Measurements from ENCODE around the gene GRHL3. TPM values are rescaled to one million over a fixed set of nuclear protein-coding genes. Genes with fewer than 3 reads are reported as not detected.

GRHL3 gene
- total and polyA plus RNA-seq, 4 donors: 0.07 to 0.09 (median 0.09) TPM

DNA sequence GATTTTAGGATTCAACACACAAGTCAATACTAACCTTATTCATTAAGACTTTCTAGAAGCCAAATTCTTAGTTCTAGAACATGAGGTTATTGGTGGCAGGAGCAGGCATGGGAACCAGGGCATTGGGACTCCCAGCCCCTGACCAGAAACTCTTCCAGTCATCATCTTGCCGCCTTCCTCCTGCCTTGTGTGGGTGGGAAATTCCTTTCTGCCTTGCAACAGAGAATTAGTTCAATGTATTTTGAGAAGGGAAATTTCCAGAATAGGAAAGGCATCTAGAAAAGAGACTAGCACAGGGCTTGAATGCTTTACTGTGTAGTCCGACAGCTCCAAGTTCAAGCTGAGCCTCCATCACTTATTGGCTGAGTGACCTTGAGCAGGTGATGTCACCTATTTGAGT, 8.7 kb downstream of the GRHL3 start:
- Histone ChIP-seq H3K27me3 (ENCODE audit: control insufficient read depth in 4 of 4, insufficient read depth in 4 of 4, low read length in 3 of 4) (no peaks in the 10 kb centered on the region), H3K9me3 (ENCODE audit: control insufficient read depth in 4 of 4, low read length in 3 of 4) (no peaks in the 10 kb centered on the region), H3K4me3 (ENCODE audit: low read depth in 1 of 3, low read length in 3 of 3) (no peak overlapping the region), H3K9ac (ENCODE audit: low read depth in 1 of 2, low read length in 2 of 2) (no peak overlapping the region), H3K4me1 (ENCODE audit: control insufficient read depth in 4 of 4, insufficient read depth in 4 of 4, low read length in 3 of 4) (peaks cover 0 to 5% (median under 1%) of the 10 kb centered on the region in 4 donors), H3K27ac (ENCODE audit: low read depth in 1 of 2, low read length in 2 of 2) (no peak overlapping the region), H3K36me3 (ENCODE audit: control insufficient read depth in 4 of 4, insufficient read depth in 3 of 4, low read depth in 1 of 4, low read length in 3 of 4) (no peaks in the 10 kb centered on the region)
- TF ChIP-seq HNF4A (conservative IDR thresholded peaks at IDR 0.05) (no peak), RAD21 (IDR thresholded peaks at IDR 0.05) (no peak), EGR1 (IDR thresholded peaks at IDR 0.05; ENCODE audit: low read depth in 2 of 2) (no peak), GABPA (IDR thresholded peaks at IDR 0.05 in 1 of 2, conservative IDR thresholded peaks at IDR 0.05 in 1 of 2) (no peak), TAF1 (conservative IDR thresholded peaks at IDR 0.05) (no peak), HNF4G (IDR thresholded peaks at IDR 0.05) (no peak), YY1 (IDR thresholded peaks at IDR 0.05) (no peak)
- TF ChIP-seq, protein P1, sequence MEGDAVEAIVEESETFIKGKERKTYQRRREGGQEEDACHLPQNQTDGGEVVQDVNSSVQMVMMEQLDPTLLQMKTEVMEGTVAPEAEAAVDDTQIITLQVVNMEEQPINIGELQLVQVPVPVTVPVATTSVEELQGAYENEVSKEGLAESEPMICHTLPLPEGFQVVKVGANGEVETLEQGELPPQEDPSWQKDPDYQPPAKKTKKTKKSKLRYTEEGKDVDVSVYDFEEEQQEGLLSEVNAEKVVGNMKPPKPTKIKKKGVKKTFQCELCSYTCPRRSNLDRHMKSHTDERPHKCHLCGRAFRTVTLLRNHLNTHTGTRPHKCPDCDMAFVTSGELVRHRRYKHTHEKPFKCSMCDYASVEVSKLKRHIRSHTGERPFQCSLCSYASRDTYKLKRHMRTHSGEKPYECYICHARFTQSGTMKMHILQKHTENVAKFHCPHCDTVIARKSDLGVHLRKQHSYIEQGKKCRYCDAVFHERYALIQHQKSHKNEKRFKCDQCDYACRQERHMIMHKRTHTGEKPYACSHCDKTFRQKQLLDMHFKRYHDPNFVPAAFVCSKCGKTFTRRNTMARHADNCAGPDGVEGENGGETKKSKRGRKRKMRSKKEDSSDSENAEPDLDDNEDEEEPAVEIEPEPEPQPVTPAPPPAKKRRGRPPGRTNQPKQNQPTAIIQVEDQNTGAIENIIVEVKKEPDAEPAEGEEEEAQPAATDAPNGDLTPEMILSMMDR (IDR thresholded peaks at IDR 0.05; ENCODE audit: low read depth, low read length, missing input control): no peak
- TF ChIP-seq, protein P2, sequence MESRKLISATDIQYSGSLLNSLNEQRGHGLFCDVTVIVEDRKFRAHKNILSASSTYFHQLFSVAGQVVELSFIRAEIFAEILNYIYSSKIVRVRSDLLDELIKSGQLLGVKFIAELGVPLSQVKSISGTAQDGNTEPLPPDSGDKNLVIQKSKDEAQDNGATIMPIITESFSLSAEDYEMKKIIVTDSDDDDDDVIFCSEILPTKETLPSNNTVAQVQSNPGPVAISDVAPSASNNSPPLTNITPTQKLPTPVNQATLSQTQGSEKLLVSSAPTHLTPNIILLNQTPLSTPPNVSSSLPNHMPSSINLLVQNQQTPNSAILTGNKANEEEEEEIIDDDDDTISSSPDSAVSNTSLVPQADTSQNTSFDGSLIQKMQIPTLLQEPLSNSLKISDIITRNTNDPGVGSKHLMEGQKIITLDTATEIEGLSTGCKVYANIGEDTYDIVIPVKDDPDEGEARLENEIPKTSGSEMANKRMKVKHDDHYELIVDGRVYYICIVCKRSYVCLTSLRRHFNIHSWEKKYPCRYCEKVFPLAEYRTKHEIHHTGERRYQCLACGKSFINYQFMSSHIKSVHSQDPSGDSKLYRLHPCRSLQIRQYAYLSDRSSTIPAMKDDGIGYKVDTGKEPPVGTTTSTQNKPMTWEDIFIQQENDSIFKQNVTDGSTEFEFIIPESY (IDR thresholded peaks at IDR 0.05): no peak
- TF ChIP-seq, protein P3, sequence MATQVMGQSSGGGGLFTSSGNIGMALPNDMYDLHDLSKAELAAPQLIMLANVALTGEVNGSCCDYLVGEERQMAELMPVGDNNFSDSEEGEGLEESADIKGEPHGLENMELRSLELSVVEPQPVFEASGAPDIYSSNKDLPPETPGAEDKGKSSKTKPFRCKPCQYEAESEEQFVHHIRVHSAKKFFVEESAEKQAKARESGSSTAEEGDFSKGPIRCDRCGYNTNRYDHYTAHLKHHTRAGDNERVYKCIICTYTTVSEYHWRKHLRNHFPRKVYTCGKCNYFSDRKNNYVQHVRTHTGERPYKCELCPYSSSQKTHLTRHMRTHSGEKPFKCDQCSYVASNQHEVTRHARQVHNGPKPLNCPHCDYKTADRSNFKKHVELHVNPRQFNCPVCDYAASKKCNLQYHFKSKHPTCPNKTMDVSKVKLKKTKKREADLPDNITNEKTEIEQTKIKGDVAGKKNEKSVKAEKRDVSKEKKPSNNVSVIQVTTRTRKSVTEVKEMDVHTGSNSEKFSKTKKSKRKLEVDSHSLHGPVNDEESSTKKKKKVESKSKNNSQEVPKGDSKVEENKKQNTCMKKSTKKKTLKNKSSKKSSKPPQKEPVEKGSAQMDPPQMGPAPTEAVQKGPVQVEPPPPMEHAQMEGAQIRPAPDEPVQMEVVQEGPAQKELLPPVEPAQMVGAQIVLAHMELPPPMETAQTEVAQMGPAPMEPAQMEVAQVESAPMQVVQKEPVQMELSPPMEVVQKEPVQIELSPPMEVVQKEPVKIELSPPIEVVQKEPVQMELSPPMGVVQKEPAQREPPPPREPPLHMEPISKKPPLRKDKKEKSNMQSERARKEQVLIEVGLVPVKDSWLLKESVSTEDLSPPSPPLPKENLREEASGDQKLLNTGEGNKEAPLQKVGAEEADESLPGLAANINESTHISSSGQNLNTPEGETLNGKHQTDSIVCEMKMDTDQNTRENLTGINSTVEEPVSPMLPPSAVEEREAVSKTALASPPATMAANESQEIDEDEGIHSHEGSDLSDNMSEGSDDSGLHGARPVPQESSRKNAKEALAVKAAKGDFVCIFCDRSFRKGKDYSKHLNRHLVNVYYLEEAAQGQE (IDR thresholded peaks at IDR 0.05): no peak
- 93% methylated on average over 2 of the region's 2 CpGs for WGBS
- DNase-seq (ENCODE audit: low spot score): no peak

DNA sequence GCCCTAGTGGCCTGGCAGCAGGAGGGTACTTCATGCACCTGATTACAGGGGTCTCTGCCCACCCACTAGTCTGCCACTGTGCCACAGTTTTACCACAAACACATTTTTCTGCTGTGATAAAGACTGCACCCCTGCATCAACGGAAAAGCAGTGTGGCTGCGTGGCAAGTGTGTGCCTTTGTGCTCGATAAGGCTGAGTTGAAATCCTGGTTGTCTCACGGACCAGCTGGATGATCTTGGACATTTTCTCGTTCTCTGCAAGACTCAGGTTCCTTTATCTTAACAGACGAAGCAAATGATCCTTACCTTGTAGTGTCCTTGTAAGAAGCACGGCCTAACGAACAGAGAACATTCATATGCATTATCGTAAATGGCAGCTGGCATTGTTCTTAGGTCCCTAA, 10.2 kb downstream of the GRHL3 start:
- Histone ChIP-seq H3K36me3 (ENCODE audit: control insufficient read depth in 4 of 4, insufficient read depth in 3 of 4, low read depth in 1 of 4, low read length in 3 of 4) (no peaks in the 10 kb centered on the region), H3K27me3 (ENCODE audit: control insufficient read depth in 4 of 4, insufficient read depth in 4 of 4, low read length in 3 of 4) (no peaks in the 10 kb centered on the region), H3K9ac (ENCODE audit: low read depth in 1 of 2, low read length in 2 of 2) (no peak overlapping the region), H3K9me3 (ENCODE audit: control insufficient read depth in 4 of 4, low read length in 3 of 4) (no peaks in the 10 kb centered on the region), H3K4me3 (ENCODE audit: low read depth in 1 of 3, low read length in 3 of 3) (no peak overlapping the region), H3K27ac (ENCODE audit: low read depth in 1 of 2, low read length in 2 of 2) (no peak overlapping the region), H3K4me1 (ENCODE audit: control insufficient read depth in 4 of 4, insufficient read depth in 4 of 4, low read length in 3 of 4) (no peaks in the 10 kb centered on the region)
- no peak for DNase-seq (ENCODE audit: low spot score)
- WGBS: 83% methylated on average over 9 of the region's 9 CpGs
- no peak for TF ChIP-seq FOXA2 (IDR thresholded peaks at IDR 0.05)
- TF ChIP-seq FOXA1 (IDR thresholded peaks at IDR 0.05): no peak
- TF ChIP-seq HNF4G (IDR thresholded peaks at IDR 0.05): no peak
- no peak for TF ChIP-seq SP1 (IDR thresholded peaks at IDR 0.05)
- TF ChIP-seq, protein P4, sequence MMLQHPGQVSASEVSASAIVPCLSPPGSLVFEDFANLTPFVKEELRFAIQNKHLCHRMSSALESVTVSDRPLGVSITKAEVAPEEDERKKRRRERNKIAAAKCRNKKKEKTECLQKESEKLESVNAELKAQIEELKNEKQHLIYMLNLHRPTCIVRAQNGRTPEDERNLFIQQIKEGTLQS (IDR thresholded peaks at IDR 0.05): no peak
- TF ChIP-seq RAD21 (IDR thresholded peaks at IDR 0.05): no peak
- no peak for TF ChIP-seq RXRA (IDR thresholded peaks at IDR 0.05)
- TF ChIP-seq EGR1 (IDR thresholded peaks at IDR 0.05; ENCODE audit: low read depth in 2 of 2): no peak
- TF ChIP-seq HNF4A (conservative IDR thresholded peaks at IDR 0.05): no peak
- no peak for TF ChIP-seq NR2F2 (IDR thresholded peaks at IDR 0.05)
- TF ChIP-seq, protein P3 (IDR thresholded peaks at IDR 0.05): no peak
- TF ChIP-seq JUND (IDR thresholded peaks at IDR 0.05): no peak
